HG03175 (cell line): Measurements from ENCODE around the gene CBX5.
"Not testable (repeated sequence)": the region's sequence is repeated elsewhere in the genome, so short reads cannot be mapped to it uniquely, and the experiment has no call there.

Source experiments
- ATAC-seq: cut with Tn5 transposase; IDR thresholded peaks from one replicate; pipeline ENCODE4 v1.9.1; 2021; ENCODE audit warnings: mild to moderate bottlenecking, moderate library complexity; ENCODE audit not compliant: unreplicated experiment

Gene CBX5

GRCh38 chr12:54204316-54204715 is 75.6 kb downstream of the CBX5 start:
- no peak for ATAC-seq

DNA sequence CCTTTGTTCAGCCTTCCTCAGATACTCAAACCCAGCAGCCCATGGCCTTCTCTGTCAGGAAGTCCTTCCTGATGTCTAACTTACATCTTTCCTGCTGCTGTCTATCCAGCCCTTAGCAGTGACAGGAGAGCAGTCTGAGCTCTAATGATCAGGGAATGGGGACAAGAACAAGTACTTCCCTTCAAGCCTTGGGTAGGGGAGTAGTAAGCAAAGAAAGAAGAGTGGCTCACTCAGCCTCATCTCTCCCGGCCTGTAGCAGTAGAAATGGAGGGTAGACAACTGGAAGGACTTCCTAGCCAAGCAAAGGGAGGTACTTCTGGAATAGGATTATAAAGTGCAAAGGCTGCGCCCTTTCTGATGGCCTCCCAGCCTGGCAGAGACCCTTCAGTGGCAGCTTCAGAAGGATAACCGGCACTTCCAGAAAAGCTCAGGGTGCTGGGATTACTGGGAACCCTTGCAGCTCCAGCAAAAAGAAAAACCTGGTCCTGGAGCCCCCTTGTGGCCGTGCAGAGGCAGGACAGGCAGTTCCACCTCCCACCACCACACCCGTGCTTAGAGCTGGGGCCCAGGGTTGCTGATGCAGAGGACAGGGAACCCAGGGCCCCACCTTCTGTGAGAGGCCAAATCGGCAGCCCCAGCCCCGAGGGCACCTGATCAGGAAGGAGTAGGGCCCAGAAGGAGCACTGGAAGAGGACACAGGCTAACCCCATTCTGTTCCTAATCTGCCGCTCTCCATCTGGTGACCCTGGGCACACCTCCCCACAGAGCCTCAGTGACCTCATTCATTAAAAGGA is 78.7 kb downstream of the CBX5 start:
- ATAC-seq = peak; percentile 65

DNA sequence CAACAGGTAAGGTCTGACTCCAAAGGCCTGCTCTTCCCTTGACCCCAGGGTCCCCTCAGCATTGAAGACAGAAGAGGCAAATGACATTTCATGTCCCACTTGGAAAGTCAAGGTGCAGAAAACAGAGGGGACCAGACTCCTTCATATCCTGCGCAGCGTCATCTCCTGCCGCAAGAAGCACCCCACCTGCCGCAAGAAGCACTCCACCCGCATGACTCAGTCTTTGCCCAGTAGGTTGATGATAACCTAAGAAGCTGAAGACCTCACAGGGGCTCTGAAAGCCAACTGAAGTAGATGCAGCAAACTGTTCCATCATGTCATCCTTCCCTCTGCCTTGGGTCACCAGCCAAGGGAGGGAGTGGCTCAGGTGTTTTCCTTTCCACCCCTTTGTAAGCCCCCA is 79.5 kb downstream of the CBX5 start:
- no peak for ATAC-seq

DNA sequence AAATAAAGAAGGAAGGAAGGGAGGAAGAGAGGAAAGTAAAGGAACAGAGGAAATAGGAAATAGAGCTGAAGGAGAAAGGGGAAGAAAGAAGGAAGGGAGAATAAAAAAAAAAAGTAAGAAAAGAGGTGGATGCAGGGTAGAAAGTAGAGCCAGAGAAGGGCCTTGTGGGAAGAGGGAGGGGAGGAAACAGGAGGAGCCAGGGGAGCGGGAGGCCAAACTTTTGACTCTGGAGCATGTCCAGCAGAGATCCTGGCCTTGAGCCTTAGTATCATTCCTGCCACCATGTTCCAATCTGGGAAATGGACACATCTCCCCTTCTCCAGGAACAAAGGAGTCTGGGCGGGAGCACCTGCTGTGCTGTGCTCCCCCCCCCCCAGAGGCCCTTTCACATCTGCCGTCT is 80.0 kb downstream of the CBX5 start:
- ATAC-seq = no peak

- no peak for ATAC-seq
Observed at GRCh38 chr12:54199034-54199433, 80.9 kb downstream of the CBX5 start.

DNA sequence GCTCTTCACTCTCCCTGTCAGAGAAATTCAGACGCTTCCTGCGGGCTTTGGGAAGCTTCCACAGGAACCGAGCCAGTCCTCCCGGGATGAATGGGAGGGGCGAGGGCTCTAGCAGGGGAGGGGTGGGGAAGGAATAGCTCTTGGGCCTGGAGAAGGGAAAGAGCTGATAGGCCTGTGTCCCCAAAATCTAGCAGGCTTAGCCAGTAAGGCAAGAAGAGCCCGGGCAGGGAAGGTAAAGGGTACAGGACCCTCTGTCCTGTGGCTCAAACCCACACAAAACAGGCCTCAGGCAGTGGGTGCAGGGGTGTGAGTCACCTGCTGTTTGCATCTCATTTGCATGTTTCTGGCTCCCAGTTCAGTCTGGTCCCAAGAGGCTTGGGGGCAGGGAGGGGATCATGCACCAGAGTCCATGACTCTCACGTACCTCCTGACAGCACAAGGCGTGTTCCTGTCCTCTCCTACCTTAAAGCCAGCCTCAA is 82.5 kb downstream of the CBX5 start:
- ATAC-seq = no peak

DNA sequence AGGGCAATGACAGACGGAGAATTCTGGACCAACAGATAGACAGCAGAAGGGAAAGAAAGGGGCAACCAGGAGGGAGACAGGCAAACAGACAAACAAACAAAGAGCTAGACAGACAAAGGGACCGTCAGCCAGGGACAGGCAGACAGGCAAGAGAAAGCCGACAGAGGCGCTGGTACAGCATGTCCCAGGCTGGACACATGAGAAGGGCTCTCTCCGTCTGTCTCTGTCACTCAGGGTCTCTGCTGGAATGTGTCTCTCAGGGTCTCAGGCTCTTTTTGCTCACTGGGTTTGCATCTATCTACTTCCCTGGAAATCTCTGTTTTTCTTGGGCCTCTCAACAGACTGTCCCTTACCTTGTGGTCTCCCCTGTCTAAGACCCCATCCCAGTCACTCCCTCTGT is 82.9 kb downstream of the CBX5 start:
- ATAC-seq = no peak

- no peak for ATAC-seq
Observed at GRCh38 chr12:54196396-54196795, 83.5 kb downstream of the CBX5 start.

DNA sequence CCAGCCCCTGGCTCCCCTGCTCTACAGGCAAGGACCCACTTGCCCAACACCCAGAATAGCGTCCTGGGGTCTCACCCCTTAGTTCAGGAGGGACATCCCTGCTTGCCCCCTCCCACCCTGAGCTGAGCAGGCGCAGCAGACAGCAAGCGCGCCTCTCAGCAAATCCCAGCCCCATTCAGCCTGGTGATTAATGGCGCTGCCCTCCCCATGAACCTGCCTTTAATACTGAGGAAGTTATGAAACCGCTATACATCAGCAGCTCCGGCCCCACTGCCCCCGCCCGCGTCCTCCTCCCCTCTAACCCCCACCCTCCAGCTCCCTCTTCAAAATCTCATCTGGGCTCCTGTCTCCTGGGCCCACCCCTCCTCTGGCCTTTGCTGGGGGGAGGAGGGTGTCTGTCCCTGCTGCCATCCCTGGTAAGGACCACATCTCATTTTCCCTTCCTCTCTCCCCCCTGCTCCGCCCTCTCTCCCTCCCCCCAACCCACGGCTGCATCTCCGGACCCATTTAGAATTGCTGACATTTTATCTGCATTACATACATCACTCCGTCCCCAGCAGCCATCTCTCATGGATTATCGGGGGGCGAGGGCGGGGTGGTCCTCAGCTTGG is 84.1 kb downstream of the CBX5 start:
- peak; percentile 52 for ATAC-seq

- no peak for ATAC-seq
Observed at GRCh38 chr12:54195080-54195736, 84.7 kb downstream of the CBX5 start.

- not testable (repeated sequence) for ATAC-seq
Observed at GRCh38 chr12:54194611-54195010, 85.3 kb downstream of the CBX5 start.

GRCh38 chr12:54193434-54193833 is 86.5 kb downstream of the CBX5 start:
- ATAC-seq = no peak

DNA sequence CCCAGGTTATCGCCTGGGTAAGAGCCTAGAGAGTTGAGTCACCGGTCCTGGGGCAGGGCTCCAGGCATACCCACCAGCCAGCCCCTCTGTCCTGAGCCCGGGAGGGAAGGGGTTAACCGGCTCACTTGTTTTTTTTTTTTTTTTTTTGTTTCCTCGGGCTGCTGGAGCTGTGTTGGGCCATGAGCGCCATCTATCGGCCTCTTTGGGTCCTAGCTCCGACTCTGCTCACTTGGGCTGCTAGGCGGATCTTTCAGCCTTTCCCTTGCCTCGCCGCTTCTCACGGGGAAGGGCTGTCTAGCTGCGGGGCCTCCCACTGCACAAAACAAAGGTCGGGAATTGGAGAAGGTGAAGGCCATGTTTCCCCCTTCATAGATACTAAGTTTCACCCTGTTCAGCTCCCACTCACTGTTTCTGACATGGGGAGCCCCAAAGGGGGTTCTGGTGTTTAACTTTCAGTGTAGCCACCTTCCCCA is 88.3 kb downstream of the CBX5 start:
- no peak for ATAC-seq

GRCh38 chr12:54191126-54191525 is 88.8 kb downstream of the CBX5 start:
- ATAC-seq = no peak

DNA sequence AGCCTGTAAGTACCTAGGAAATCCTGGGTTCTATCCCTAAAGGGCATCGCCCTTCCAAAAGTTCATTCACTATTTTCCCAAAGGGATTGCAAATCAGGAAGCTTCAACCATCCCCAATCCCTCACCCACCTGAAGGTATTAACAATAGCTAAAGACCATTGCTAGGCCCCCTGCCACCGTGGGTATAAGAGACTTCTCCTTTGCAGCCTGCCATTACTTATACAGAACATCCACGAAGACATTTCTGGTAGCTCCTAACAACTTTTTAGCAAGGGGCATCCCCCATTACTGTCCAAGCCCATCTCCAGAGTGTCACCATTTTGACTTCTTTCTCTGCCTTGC is 90.8 kb downstream of the CBX5 start:
- ATAC-seq = no peak

GRCh38 chr12:54187075-54187474 is 92.8 kb downstream of the CBX5 start:
- ATAC-seq = no peak

- no peak for ATAC-seq
Observed at GRCh38 chr12:54185919-54186318, 94.0 kb downstream of the CBX5 start.

DNA sequence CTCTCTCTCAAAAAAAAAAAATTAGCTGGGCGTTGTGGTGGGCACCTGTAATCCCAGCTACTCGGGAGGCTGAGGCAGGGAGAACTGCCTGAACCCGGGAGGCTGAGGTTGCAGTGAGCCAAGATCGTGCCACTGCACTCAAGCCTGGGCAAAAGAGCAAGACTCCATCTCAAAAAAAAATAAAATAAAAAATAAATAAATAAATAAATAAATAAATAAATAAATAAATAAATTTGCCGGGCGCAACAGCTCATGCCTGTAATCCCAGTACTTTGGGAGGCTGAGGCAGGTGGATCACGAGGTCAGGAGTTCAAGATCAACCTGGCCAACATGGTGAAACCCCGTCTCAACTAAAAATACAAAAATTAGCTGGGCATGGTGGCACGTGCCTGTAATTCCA is 94.6 kb downstream of the CBX5 start:
- ATAC-seq = not testable (repeated sequence)

- ATAC-seq = no peak
Observed at GRCh38 chr12:54184024-54184805, 95.7 kb downstream of the CBX5 start.

- ATAC-seq = no peak
Observed at GRCh38 chr12:54182981-54183380, 96.9 kb downstream of the CBX5 start.

- no peak for ATAC-seq
Observed at GRCh38 chr12:54182086-54182485, 97.8 kb downstream of the CBX5 start.
